AG04449 (cell line): ENCODE measurements around the gene HTR7.
"Not testable (repeated sequence)": the region's sequence is repeated elsewhere in the genome, so short reads cannot be mapped to it uniquely, and the experiment has no call there.

Experiments used
- CTCF ChIA-PET: fragments of 350-600 bp; formaldehyde crosslinking; extraction: SDS; loops from one replicate; lab custom pipeline; 2021; ENCODE audit warnings: antibody characterized with exemption; lab: Yijun Ruan, JAX
- POLR2A ChIA-PET: fragments of 400-600, 350-600 bp; formaldehyde crosslinking; extraction: SDS; loops from one replicate; lab custom pipeline; 2020; ENCODE audit warnings: antibody characterized with exemption, inconsistent platforms; lab: Yijun Ruan, JAX
- DNase-seq: peaks from one replicate; pipeline ENCODE4 v3.0.0-alpha.2; 2010; ENCODE audit warnings: low read depth, low spot score
- H3K4me3 ChIP-seq: 2 replicates; pipeline ENCODE4 v1.5.1; 2011; ENCODE audit warnings: low read depth, mild to moderate bottlenecking, control low read depth, low read length
- CTCF ChIP-seq: IDR thresholded peaks from one replicate; pipeline ENCODE4 v1.5.1; 2011; ENCODE audit warnings: mild to moderate bottlenecking, moderate library complexity, low read length, control low read depth, inconsistent platforms; ENCODE audit not compliant: insufficient read depth; ENCODE audit errors: missing control alignments

Gene HTR7

DNA sequence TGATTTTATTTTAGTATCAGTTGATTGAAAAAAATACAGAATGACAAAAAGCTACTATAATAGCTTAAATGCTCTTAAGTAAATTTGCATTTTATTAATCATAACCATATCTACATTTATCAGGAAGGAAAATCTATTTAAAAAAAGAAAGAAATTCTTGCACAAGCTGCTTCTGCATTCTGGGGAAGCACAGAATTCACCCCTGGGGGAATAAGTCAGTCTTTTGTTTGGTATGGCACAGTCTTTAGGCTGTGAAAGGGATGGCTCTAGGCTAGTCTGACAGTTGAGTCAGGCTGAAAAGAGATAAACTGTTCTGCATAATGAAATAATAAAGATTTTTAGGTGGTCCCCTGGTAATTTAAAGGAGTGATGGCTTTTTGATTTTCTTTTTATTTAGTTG, 37.9 kb downstream of the HTR7 start:
- DNase-seq = no peak
- ChIA-PET POLR2A (no interaction called here), CTCF (no interaction called here)
- no peak for TF ChIP-seq CTCF
- H3K4me3 ChIP-seq = no peak overlapping the region

- no peak for TF ChIP-seq CTCF
- POLR2A ChIA-PET = no interaction called here
- CTCF ChIA-PET = no interaction called here
- DNase-seq = no peak
- H3K4me3 ChIP-seq = no peak overlapping the region
Measured at GRCh38 chr10:90818736-90819135, 39.1 kb downstream of the HTR7 start.

GRCh38 chr10:90817128-90817889, 40.5 kb downstream of the HTR7 start:
- TF ChIP-seq CTCF = no peak
- POLR2A ChIA-PET = no interaction called here
- CTCF ChIA-PET = no interaction called here
- H3K4me3 ChIP-seq = no peak overlapping the region
- DNase-seq = no peak

DNA sequence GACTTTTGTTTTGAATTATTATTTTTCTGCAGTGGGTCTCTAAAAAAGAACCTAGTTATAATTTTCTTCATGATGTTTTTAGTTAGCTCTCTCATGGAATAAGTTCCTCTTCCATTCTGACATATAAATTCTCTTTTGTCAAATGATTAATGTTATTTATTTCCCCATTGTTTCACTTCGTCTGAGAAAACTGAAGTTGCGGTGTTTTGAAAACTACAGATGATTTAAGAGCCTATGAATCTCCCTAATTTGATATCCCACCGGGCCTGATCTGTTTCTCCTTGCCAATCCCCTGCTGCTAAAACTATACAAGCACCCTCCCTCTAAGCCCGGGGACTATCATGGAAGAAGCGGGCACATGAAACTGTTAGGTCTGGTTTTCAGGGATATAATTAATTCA, 41.4 kb downstream of the HTR7 start:
- CTCF ChIA-PET = interaction anchor here (0.8 to 1.0 kb wide), 4 partner anchors 18 to 482 kb away, joined by 3 read pairs; no protein-coding TSS in a partner anchor
- TF ChIP-seq CTCF = no peak
- no peak for DNase-seq
- H3K4me3 ChIP-seq = no peak overlapping the region
- POLR2A ChIA-PET = no interaction called here

DNA sequence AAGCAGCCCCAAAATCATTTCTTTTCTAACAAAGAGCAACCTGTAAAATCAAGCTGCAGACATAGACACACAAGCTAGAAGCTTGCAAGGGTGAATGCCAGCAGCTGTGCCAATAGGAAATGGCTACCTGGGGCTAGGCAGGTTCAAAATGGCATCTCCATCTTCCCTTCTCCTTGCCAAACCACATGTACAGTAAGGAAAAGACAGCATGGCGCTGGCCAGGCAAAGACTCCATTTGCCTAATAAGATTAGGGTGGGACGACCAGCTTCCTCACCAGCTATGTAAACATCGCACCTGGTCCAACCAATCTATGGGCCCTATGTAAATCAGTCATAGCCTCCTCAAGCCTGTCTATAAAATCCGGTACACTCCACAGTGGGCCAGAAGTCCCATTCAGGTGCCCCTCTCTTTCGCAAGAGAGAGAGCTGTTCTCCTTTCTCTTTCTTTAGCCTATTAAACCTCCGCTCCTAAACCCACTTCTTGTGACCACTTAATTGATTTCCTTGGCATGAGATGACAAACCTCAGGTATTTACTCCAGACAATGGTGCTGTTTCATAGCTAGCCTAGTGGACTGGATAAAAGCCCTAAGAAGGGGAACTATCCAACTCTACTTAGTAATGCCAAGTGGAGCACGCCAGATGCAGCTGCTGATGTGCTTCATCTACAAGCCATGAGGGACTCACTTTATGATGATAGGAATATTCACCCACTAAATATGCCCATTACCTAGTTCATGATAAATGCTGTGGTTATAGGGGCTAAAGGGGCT, 44.1 kb downstream of the HTR7 start:
- DNase-seq = no peak
- H3K4me3 ChIP-seq = no peak overlapping the region
- ChIA-PET POLR2A (no interaction called here), CTCF (interaction anchor here (1.7 kb wide), 1 partner anchor 26 kb away, joined by 8 read pairs; no protein-coding TSS in a partner anchor)
- TF ChIP-seq CTCF = no peak

- POLR2A ChIA-PET, DNase-seq: not testable (repeated sequence)
- CTCF ChIA-PET = interaction anchor here (0.8 kb wide), 1 partner anchor 19 kb away, joined by 3 read pairs; no protein-coding TSS in a partner anchor
Measured at GRCh38 chr10:90807106-90807505, 50.7 kb downstream of the HTR7 start.

More at GRCh38 chr10:90807106-90807505, 50.7 kb downstream of the HTR7 start:
- not testable (repeated sequence) for H3K4me3 ChIP-seq
